ENCODE data around the gene NAGLU.
A peak's percentile ranks its signal among the peaks of the same experiment; 100 is the strongest.

The NAGLU gene

DNA sequence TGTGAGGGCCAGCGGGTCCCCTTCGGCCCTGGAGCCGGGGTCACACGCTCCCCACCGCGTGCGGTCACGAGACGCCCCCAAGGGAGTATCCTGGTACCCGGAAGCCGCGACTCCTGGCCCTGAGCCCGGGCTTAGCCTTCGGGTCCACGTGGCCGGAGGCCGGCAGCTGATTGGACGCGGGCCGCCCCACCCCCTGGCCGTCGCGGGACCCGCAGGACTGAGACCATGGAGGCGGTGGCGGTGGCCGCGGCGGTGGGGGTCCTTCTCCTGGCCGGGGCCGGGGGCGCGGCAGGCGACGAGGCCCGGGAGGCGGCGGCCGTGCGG is at the start of gene NAGLU:
TSS of gene NAGLU (plus strand) at position 194 of the 324 bp plus-strand sequence. CDS start at position 226, 32 bp downstream.
- DNase-seq, result peak; percentile 86 to 91

DNA sequence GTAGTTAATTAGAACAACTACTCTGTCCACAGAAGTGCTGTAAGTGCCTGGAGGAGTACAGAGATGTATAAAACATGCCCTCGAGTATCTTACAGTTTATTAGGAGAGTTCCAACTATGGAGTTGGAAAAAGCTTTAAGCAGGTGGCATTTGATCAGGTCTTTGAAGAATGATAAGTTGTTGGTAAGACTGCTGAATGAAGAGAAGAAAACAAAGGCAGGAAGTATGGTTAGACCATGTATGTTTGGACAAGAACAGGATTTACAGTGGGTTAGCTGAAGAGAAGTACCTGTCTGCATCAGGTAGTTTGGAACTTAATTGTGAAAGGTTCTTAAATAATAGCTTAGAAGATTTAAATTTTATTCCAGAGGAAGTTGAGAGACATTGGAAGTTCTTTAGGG is 48.0 kb upstream of the NAGLU start:
- no peak for DNase-seq

DNA sequence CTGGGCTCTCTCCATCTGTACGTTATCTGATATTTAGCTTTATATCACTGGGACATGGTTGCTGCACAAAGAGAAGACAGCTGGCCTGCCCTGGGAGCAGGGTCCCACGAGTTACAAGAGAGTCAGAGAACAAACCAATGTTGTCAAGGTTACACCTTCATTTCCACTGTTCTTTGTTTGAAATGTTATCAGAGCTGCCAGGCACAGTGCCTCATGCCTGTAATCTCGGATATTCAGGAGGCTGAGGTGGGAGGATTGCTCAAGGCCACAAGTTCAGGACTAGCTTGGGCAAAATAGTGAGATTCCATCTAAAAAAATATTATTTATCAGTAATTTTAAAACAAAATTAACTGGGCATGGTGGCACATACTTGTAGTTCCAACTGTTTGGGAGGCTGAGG is 42.7 kb upstream of the NAGLU start:
- no peak for DNase-seq

DNA sequence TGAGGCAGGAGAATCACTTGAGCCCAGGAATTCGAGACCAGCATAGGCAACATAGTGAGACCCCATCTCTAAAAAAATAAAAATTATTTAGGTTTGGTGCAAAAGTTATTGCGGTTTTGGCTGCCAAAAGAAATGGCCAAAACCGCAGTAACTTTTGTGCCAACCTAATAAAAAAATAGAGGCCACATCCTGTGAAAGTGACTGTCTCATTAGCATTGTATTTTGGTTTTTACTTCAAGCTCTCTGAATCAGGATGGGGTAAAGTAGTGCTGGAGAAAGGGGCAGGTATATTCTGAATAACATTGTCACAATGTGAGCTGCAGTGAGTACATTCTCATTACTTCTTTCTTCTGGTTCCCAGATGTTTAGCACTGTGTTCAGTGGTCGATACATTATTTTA is 41.4 kb upstream of the NAGLU start:
- no peak for DNase-seq

DNA sequence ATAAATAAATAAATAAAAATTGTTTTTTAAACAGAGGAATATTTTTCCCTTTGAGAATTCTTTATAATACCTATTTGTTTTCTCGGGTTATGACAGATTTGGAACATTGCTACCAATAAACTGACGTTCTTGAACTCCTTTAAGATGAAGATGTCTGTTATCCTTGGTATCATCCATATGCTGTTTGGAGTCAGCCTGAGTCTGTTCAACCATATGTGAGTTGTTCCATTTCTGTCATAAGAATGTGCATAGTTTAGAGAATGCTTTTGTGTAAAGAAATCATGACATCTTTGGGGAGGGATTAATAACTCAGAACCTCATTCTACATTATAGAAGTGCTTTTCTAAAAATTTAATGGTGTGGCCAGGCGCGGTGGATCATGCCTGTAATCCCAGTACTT is 37.2 kb upstream of the NAGLU start:
- DNase-seq, result no peak

DNA sequence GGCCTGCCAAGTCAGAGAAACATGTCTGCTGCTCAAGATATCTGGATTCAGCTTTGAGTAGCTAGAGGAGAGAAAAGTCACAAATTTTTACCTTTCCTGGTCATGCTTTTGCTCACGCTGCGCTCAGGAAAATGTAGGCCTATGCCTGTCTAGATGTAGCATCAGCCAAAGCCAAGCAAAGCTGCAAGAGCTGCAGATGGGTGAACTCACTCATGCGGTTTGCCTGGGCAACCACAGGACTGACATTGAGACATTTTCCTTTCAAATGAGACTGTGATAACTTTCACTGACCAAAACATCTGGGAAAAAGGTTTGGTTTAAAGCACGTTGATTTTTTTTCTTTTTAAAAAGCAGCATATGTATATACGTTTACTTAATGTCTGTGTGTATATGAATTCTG is 34.0 kb upstream of the NAGLU start:
- no peak for DNase-seq

DNA sequence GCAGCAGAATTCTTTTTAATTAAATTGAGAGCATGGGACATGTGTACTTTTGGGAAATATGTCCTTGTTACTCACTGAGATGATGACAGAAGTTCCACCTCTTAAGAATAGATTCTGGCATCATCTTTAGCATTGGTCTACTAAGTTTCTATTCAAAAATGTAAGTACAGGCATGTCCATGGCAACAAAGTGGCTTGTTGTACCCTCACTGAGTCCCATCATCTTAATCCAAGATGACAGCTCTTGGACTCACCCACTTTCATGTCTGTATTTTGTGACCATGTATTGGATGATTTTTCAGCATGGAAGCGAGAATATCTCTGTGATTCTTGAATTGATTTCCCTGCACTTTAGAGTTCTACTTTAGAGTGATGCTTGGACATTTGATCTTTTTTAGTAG is 33.1 kb upstream of the NAGLU start:
- no peak for DNase-seq

DNA sequence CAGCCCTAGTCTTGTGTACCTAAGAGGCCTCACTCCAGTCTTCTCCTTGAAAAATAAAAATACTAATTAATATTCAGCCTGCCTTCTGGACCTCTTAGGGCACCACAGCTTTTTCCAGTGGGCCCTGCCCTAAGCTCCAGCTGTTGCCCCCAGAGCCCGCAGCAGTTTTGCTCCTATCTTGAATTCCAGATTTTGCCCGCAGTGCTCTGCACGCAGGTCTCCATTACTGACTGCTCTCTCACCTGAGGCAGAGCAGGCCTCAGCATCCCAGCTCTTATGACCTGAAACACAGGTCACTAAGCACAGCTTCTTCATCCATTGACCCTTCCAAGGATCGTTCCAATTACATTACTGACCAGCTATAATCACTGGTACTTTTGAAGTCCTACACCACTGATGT is 28.4 kb upstream of the NAGLU start:
- DNase-seq, result no peak

DNA sequence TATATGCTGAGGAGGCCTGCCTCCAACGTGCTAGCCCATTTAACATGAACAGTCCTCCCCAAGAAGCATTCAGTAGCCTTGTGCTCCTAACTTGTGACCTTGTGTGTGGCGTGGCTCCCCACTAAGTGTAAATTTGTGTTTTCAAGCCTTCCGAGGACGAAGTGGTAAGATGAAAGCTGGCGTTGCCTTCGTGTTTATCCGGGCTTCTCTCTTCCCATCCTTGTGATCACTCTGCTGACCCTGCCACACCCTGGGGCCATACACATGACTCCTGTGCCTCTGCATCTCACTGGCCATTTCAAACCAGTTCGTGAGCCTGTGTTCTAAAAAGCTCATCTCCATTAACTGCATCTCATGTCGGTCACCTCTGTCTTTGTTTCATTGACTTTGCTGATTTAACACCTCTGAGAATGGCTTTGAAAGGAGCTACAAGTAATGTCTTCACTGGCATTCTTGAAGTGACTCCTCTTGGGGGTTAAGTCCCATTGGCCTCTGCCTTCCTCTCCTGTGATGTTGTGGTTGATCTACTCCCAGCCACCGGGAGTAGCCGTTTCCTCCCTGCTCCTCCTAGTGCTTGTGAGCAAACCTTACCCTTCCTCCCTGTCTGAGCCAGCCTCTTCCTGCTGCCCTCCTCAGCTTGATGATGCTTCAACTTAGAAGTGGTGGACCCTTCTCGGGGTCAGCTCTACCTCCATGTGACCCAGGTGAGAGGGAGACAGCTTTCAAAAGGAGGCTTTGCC is 27.4 kb upstream of the NAGLU start:
- no peak for DNase-seq

DNA sequence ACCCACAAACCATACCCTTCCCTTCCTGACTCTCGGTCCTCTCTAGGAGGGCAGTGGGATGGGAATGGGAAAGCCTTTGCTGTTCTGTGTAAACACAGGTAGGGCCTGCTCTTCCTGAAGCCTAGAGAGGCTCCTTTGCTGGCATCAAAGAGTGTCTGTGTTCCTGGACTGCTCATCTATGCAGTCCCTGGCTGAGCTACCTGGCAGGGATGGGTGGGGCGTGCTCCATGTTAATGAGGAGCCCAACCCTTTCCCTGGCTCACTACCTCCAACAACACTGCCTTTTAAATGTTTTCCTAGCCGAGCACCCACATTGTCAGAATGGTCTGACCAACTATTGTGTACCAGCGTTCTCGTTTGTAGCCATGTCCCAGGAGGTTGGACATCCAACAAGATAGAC is 26.6 kb upstream of the NAGLU start:
- DNase-seq, result no peak

DNA sequence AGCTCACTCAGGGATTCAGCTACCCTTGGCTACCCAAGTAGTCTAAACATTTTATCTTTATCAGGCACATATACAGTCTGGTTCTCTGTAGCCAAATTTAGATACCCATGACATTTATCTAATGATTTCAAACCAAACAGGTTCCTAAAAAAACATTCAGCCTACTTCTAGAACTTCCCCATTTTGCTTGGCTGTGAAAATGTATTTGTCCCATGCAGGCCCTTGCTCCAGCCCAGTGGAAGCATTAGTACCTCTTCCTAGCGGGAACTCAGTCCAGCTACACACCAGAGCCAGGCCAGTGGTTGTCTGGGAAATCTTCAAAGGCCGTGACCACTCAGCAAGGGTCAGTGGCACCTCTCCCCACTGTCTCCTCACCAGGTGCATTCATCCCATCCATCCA is 26.2 kb upstream of the NAGLU start:
- DNase-seq, result no peak

DNA sequence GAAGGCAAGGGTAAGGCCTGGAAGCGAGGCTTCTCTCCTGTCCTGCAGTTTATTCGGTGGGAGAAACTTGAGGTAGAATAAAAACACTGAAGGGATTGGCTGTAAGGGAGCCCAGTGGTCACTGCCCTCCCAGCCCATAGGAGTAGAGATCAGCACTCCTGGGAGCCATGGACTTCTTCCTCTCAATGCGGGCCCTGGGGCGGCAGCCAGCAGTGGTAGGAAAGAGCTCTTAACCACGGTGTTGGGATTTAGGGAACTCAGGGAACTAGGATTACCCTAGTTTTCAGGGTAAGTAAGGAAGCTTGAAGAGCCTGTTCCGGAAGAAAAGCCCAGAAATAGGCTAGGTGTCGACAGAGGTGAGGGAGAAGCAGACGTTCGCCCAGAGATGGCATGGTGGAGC is 23.8 kb upstream of the NAGLU start:
- no peak for DNase-seq

DNA sequence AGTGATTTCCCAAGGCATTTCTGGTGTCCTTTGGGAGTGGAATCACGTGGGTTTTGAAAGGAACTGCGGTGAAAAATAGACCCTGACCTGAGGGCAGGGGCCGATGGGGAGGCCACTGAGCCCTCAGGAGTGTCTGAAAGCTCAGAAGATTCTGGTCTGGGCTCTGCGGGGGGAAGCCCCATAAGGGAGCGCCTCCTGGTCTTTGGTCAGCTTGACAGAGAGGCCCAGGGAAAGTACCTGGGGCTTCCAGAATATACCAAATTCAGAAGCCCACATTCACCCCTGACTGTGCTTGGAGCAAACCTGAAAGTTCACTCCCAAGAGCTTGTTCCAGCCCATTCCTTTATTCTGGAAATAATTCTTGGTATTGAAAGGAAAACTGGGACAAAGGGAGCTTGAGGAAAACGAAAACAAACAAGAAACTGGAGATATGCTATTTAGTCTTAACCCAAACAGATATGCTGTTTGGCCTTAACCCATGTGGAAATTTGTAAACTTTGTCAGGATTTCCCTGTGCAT is 23.2 kb upstream of the NAGLU start:
- no peak for DNase-seq

DNA sequence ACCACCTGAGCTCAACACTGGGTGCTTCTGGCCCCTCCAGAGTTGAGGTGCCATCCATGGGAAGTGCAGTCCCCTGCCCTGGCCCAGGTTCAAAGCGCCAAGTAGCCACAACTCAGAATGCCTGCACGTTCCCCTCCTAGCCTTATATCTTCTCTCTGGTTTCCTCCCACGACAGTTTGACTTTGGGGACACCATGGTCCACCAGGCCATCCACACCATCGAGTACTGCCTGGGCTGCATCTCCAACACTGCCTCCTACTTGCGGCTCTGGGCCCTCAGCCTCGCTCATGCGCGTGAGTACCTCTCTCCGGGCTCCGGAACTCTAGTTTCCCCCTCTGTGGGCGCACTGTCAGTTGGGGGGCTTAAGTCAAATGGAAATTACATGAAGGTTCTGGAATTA is 22.4 kb upstream of the NAGLU start:
- no peak for DNase-seq

DNA sequence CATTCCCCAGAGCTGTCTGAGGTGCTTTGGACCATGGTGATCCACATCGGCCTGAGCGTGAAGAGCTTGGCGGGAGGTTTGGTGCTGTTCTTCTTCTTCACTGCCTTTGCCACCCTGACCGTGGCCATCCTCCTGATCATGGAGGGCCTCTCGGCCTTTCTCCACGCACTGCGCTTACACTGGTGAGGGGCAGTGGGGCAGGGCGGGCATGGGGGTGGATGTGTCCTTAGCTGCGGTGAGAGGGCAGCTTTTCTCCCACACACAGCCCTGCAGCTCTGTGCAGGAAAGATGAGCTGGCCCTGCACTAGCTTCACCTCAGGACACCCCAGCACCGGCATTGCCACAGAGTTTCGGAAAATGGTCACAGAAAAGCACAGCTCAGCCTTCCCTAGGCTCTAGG is 21.8 kb upstream of the NAGLU start:
- DNase-seq, result no peak

DNA sequence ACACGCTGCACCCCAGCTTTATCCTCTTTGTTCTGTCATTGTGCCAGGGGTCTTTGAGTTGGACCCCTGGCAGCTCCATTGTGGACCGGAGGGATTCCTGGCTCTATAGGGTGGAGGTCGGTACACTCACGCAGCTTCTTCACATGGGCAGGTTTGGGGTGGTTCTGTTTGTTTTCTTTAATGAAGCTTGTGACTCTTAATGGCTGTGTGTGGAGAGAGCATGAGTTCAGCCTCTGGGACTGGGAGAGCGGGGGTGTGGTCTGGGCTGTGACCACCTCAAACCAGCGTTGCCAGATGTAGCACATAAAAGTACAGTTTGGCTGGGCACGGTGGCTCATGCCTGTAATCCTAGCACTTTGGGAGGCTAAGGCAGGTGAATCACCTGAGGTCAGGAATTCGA is 21.2 kb upstream of the NAGLU start:
- DNase-seq, result no peak

DNA sequence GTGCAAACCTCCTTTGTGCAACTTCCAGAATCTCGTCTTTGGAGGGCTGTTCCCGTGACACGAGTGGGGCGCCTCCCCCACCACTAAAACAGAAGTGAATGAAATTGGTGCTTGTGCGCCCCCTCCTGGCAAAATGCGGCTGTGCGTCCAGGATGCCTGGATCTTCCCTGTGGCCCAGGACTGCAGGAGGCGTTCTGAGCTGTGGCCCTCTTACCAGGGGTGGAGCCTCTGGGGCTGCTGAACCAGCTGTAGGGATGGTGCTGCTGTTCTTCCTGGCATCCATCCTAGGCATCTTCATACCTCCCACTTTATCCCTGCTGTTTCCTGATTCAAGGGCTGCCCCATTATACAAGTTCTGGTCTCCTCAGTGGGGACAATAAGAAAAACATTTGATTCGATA is 18.5 kb upstream of the NAGLU start:
- peak; percentile 19 to 72 for DNase-seq

DNA sequence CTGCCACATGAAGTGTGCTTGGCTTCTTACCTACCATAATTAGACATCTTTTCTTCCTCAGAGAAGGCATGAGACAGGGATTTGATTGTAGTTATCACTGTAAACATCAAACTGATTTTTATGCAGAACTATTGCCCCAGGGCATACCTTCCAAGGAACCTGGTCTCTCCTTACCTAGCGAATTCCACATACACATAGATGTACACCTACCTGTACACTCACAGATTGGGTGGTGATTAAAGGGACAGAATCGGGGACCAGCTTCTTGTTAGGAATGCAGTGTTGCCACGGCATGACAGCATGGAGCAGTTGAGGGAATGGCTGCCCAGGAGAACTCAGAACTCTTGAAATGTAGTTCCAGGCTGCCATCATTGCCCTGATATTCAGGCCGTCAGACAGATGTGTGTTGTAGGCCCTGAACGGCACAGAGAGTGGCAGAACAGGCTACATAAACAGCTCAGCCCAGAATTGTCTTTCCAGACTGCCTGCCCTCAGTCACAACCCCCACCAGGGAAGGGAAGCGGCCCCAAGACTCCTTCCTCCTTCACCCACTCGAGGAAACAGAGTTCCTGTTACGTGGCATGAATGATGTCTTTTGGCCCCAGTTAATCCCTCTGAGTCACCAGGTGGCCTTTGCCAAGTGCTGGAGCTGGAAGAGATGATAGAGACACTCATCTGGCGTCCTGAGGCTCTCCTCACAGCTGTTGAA is 17.8 kb upstream of the NAGLU start:
- no peak for DNase-seq

DNA sequence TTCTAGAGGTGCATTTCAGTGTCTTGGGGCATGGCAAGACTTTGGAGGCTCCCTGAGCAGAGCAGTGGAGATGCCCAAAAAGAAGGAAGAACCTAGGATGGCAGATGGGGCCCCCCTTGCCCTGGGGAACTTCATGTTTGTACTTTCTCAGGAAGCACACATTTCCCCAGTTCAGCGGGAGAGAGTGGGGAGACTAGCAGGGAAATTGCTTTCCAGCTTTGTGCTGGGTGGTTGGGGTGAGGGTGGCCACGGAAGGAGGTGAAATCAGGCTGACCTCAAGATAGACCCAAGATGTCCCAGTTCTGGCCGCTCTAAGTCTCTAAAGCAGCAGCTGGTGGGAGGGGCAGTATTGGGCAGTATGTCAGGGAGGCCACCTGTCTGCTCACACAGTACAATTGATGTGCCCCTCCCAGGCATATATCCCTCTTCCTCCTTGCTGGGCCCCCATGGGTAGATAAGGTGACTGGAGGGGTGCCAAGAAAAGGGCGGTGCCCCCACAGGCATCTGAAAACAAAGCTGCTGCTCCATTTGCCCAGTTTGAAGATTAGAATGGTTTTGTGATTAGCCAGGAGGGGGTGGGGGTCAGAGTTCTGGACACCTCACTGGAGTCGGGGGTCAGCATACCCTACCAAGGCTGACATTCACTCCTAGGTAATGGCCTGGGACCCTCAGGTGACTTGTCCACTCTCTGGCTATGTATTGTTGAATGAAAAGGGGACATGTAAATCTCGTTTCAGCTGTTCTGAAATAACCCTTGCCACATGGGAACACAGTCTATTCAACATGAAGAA is 17.1 kb upstream of the NAGLU start:
- no peak for DNase-seq

DNA sequence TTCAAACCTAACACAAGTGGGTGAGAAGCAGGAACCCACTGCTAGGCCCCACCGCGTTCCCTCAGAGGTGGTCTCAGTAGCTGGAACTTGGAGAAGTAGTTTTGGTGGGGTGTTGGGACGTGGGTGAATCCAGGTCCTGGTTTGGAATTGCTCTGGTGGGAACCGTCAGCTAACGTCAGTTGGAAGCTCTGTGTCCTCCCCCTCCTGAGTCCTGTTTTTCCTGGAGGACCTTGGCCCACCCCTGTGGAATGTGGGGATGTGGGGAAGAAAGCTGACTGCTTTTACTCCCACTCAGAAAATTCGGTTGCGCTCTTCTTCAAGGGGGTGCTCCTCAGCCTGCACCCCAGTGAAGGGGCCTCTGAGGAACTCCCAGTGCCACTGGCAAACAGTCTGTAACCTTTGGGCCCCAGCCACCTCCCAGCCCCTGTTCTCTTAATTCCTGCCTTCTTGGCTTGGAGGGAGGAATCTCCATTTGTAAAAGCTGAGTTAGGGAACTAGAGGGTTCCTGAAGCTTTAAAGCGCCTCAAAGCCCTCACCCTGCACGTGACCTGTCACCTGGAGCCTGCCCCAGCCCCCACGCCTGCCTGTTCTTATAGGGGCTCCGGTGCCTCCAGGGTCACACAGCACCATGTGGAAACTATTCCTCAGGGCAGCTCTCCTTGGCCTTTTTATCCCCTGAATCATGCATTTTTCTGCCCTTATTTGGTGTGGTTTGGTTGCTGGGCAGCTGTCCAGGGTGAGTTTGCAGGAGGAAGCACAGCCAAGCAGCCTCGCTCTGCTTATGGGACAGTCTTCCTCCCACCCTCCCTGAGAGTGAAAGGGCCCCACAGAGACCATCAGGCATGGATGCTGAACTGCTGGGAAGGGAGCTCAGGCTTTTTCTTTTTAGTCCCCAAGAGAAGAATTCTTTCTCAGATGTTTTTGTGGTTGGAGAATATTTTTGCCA is 16.2 kb upstream of the NAGLU start:
- DNase-seq, result peak; percentile 57 to 62

DNA sequence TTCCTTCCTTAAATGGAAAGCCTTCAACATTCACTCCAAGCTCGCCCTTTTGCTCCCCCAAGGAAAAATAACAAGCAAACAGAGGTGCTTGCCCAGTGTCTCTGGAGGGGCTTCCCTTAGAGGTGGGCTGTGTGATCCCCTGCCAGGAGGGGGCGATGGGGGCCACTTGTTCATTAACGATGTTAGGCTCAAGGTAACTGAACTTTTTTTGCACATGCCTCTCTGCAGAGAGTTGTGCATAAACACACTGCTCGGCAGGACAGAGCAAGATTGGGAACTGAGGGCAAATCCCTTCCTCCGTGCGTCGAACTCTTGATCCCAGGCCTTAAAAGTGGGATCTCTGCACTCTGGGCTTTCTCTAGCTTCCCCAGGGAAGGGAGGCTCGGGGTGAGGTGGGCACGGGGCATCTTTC is 15.5 kb upstream of the NAGLU start:
- DNase-seq, result no peak

DNA sequence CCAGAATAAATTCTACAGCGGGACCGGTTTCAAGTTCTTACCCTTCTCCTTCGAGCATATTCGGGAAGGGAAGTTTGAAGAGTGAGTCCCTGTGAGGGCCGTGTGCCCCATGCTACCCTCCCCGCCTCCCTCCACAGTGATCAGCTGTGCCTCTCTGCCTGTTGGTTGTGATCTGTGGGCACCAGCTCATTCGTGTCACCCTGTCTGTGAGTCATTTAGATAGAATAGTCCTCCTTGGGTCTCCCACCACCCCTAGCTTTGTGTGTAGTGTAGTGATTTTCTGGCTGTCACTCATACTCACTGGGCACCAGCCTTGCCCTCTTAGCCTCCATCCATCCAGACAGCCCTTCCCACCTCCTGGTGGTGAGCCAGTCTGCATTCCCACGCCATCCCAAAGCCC is 15.0 kb upstream of the NAGLU start:
- DNase-seq, result no peak

All from hippocampal formation (tissue), 2 donors.